GM18519 (cell line): ENCODE measurements around the gene DTX3.
"Not testable (repeated sequence)": the region's sequence is repeated elsewhere in the genome, so short reads cannot be mapped to it uniquely, and the experiment has no call there.

ENCODE experiments used
- ATAC-seq: cut with Tn5 transposase; IDR thresholded peaks from one replicate; pipeline ENCODE4 v1.9.1; 2021; ENCODE audit warnings: mild to moderate bottlenecking, moderate library complexity; ENCODE audit not compliant: unreplicated experiment, low FRiP score

Gene DTX3

GRCh38 chr12:57629897-57630471, 25.4 kb downstream of the DTX3 start:
- no peak for ATAC-seq

- no peak for ATAC-seq
Observed at GRCh38 chr12:57630891-57631433, 26.3 kb downstream of the DTX3 start.

GRCh38 chr12:57631566-57632072, 27.0 kb downstream of the DTX3 start:
- ATAC-seq, result no peak

- ATAC-seq, result no peak
Observed at GRCh38 chr12:57632073-57632957, 27.7 kb downstream of the DTX3 start.

- ATAC-seq, result peak; percentile 49
Observed at GRCh38 chr12:57632958-57633840, 28.6 kb downstream of the DTX3 start, which contains the start of gene B4GALNT1. Gene B4GALNT1, minus strand, starts transcription at chr12:57633201. Its CDS starts 1,069 bp downstream, at chr12:57632132.

GRCh38 chr12:57636731-57637130, 32.1 kb downstream of the DTX3 start:
- not testable (repeated sequence) for ATAC-seq

- ATAC-seq, result no peak
Observed at GRCh38 chr12:57637364-57637763, 32.7 kb downstream of the DTX3 start.

- no peak for ATAC-seq
Observed at GRCh38 chr12:57638096-57638495, 33.5 kb downstream of the DTX3 start.

- ATAC-seq, result no peak
Observed at GRCh38 chr12:57640175-57641042, 35.8 kb downstream of the DTX3 start.

GRCh38 chr12:57641699-57642442, 37.2 kb downstream of the DTX3 start:
- no peak for ATAC-seq

- ATAC-seq, result not testable (repeated sequence)
Observed at GRCh38 chr12:57645990-57646658, 41.5 kb downstream of the DTX3 start.

- not testable (repeated sequence) for ATAC-seq
Observed at GRCh38 chr12:57646659-57647049, 42.0 kb downstream of the DTX3 start.

GRCh38 chr12:57654042-57654441, 49.4 kb downstream of the DTX3 start:
- ATAC-seq, result no peak

- no peak for ATAC-seq
Observed at GRCh38 chr12:57655541-57656240, 51.1 kb downstream of the DTX3 start.

GRCh38 chr12:57656408-57656807, 51.8 kb downstream of the DTX3 start:
- ATAC-seq, result not testable (repeated sequence)

GRCh38 chr12:57657744-57658143, 53.1 kb downstream of the DTX3 start:
- ATAC-seq, result no peak

GRCh38 chr12:57658890-57659289, 54.3 kb downstream of the DTX3 start:
- no peak for ATAC-seq
